Measurements from ENCODE around the gene ZMYND11.

Gene ZMYND11

DNA sequence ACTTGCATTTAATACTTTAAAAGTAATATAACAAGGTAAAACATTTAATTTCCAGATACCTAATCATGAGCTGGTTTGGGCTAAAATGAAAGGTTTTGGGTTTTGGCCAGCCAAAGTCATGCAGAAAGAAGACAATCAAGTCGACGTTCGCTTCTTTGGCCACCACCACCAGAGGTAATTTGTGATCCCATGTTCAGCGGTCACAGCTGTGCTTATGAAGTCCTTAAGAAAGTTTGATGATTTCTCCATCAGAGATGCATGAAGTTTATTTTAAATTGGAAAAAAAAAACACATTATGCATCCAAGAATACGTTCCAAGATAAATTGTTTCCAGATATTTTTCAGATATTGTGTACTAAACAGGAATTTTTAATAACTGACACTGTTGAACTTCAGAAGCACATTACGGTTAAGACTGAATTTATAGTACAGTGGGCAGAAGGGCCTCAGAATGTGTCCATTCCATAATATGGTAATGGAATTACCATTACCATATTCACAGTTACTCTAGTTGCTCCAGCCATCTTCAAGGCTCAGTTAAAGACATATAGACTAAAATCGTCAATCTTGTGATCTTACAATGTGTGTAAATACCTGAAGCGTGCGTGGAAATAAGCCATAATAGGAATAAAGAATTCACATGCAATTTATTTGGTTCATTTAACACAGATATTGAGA lies 106.8 kb downstream of the ZMYND11 start:
- no peak for DNase-seq (ENCODE audit: low read depth)
- TF ChIP-seq, protein P1, sequence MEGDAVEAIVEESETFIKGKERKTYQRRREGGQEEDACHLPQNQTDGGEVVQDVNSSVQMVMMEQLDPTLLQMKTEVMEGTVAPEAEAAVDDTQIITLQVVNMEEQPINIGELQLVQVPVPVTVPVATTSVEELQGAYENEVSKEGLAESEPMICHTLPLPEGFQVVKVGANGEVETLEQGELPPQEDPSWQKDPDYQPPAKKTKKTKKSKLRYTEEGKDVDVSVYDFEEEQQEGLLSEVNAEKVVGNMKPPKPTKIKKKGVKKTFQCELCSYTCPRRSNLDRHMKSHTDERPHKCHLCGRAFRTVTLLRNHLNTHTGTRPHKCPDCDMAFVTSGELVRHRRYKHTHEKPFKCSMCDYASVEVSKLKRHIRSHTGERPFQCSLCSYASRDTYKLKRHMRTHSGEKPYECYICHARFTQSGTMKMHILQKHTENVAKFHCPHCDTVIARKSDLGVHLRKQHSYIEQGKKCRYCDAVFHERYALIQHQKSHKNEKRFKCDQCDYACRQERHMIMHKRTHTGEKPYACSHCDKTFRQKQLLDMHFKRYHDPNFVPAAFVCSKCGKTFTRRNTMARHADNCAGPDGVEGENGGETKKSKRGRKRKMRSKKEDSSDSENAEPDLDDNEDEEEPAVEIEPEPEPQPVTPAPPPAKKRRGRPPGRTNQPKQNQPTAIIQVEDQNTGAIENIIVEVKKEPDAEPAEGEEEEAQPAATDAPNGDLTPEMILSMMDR (IDR thresholded peaks at IDR 0.05; ENCODE audit: control insufficient read depth, insufficient read depth, low read depth, low read length, missing control alignments) = no peak
- no peak overlapping the region for H3K4me3 ChIP-seq (ENCODE audit: control insufficient read depth, low read depth, low read length)

DNA sequence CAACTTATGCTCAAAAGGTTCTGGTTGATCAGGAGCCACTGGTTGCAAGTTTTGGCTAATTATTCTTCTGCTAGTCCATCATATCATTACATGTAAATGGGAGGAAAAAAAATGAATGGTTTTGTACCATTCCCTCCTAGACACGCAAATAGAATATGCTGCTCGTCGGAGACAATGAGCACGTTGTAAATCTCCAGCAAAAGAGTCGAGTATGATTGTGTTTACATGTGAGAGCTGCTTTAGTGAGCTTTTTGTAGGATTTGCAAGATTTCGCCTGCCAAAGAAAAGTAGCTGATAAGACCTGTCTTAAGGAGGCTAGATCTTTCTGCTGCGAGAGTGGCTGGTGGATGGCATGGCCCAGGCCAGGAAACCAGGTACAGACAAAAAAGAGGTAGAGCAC lies 109.0 kb downstream of the ZMYND11 start:
- TF ChIP-seq, protein P1 (IDR thresholded peaks at IDR 0.05; ENCODE audit: control insufficient read depth, insufficient read depth, low read depth, low read length, missing control alignments) = no peak
- no peak overlapping the region for H3K4me3 ChIP-seq (ENCODE audit: control insufficient read depth, low read depth, low read length)
- no peak for DNase-seq (ENCODE audit: low read depth)

DNA sequence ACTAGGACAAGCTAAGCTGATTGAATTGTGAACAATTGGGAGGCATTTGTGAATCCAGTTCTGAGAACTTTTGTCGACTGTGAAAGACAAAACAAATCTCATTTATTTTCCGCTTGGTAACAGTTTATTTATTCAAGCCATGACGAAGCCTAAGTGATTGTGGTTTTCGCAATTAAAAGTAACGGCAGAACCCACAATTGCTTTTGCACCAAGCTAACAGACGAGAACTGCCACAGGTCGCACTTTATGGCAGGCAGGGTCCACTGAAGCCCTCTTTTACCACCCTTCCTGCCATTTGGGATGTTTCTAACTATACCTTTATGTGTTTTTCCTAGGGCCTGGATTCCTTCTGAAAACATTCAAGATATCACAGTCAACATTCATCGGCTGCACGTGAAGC lies 111.2 kb downstream of the ZMYND11 start:
- TF ChIP-seq, protein P1 (IDR thresholded peaks at IDR 0.05; ENCODE audit: control insufficient read depth, insufficient read depth, low read depth, low read length, missing control alignments) = no peak
- DNase-seq (ENCODE audit: low read depth) = no peak
- H3K4me3 ChIP-seq (ENCODE audit: control insufficient read depth, low read depth, low read length) = no peak overlapping the region

DNA sequence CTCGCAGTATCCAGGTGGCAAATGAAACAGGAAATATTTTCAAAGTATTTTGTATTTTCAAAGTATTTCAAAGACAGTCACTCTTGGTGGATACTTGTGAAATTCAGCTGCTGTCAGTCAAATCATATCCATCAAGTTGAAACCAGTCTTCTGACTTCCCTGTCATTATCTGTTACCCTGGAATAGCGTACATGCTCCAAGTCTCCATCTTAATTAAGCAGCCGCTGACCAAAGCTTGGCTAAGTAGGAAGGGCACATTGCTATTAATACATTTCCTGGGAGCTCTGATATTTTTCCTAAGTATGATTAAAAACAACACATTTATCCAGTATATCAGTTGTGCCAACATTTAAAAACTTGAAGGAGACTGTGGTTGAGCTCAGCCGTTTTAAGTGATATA lies 112.2 kb downstream of the ZMYND11 start:
- no peak overlapping the region for H3K4me3 ChIP-seq (ENCODE audit: control insufficient read depth, low read depth, low read length)
- TF ChIP-seq, protein P1 (IDR thresholded peaks at IDR 0.05; ENCODE audit: control insufficient read depth, insufficient read depth, low read depth, low read length, missing control alignments) = no peak
- no peak for DNase-seq (ENCODE audit: low read depth)

DNA sequence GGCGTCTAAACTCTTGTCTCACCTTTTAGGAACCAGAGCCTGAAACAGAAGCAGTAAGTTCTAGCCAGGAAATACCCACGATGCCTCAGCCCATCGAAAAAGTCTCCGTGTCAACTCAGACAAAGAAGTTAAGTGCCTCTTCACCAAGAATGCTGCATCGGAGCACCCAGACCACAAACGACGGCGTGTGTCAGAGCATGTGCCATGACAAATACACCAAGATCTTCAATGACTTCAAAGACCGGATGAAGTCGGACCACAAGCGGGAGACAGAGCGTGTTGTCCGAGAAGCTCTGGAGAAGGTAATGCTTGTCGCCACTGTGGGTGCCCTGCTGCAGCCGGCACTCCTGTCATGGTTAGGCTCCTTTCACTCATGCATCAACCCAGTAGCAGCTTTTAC lies 113.1 kb downstream of the ZMYND11 start:
- TF ChIP-seq, protein P1 (IDR thresholded peaks at IDR 0.05; ENCODE audit: control insufficient read depth, insufficient read depth, low read depth, low read length, missing control alignments) = no peak
- no peak overlapping the region for H3K4me3 ChIP-seq (ENCODE audit: control insufficient read depth, low read depth, low read length)
- DNase-seq (ENCODE audit: low read depth) = no peak

DNA sequence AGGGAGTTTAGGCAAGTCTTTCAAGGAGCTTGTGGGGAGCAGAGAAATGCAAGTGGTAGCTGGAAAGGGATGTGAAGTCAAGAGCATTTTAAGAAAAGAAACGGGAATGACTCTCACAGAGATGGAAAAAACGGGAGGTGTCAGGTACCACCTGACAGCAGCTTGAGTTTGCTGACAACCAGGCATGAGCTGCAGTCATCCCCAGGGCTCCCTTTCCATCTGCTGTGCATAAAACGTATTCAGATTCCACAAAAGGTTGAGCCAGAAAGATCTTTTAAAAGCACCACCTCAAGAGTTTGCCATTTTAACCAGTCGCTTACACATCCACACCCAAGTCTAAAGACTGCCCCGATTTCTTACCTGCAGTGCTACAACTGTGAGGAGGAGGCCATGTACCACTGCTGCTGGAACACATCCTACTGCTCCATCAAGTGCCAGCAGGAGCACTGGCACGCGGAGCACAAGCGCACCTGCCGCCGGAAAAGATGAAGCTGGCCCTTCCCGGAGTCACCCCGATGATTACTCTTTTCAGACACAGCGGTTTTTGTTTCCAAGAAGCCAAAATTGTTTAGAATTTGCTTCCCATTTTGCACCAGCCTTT lies 116.8 kb downstream of the ZMYND11 start:
- DNase-seq (ENCODE audit: low read depth) = no peak
- TF ChIP-seq, protein P1 (IDR thresholded peaks at IDR 0.05; ENCODE audit: control insufficient read depth, insufficient read depth, low read depth, low read length, missing control alignments) = no peak
- no peak overlapping the region for H3K4me3 ChIP-seq (ENCODE audit: control insufficient read depth, low read depth, low read length)
